ENCODE measurements around the gene MAGED1.
"Not testable (repeated sequence)": the region's sequence is repeated elsewhere in the genome, so short reads cannot be mapped to it uniquely, and the experiment has no call there.

The MAGED1 gene

GRCh38 chrX:51894697-51895336 is 1.4 kb downstream of the MAGED1 start:
- in situ Hi-C loops (cut with HindIII; ENCODE audit: low sequenced_read_pairs) = no loop called here

GRCh38 chrX:51896626-51897025 is 3.2 kb downstream of the MAGED1 start:
- in situ Hi-C loops (cut with HindIII; ENCODE audit: low sequenced_read_pairs) = no loop called here

GRCh38 chrX:51899741-51900140 is 6.3 kb downstream of the MAGED1 start:
- in situ Hi-C loops (cut with HindIII; ENCODE audit: low sequenced_read_pairs) = no loop called here

- in situ Hi-C loops (cut with HindIII; ENCODE audit: low sequenced_read_pairs) = no loop called here
Observed at GRCh38 chrX:51902510-51903050, 9.2 kb downstream of the MAGED1 start.

- in situ Hi-C loops (cut with HindIII; ENCODE audit: low sequenced_read_pairs) = not testable (repeated sequence)
Observed at GRCh38 chrX:51905152-51905551, 11.7 kb downstream of the MAGED1 start.

- in situ Hi-C loops (cut with HindIII; ENCODE audit: low sequenced_read_pairs) = no loop called here
Observed at GRCh38 chrX:51905711-51906110, 12.3 kb downstream of the MAGED1 start.

- in situ Hi-C loops (cut with HindIII; ENCODE audit: low sequenced_read_pairs) = no loop called here
Observed at GRCh38 chrX:51917604-51918003, 24.2 kb downstream of the MAGED1 start.

GRCh38 chrX:51922561-51922960 is 29.1 kb downstream of the MAGED1 start:
- in situ Hi-C loops (cut with HindIII; ENCODE audit: low sequenced_read_pairs) = no loop called here

GRCh38 chrX:51931566-51932150 is 38.2 kb downstream of the MAGED1 start:
- in situ Hi-C loops (cut with HindIII; ENCODE audit: low sequenced_read_pairs) = no loop called here
